H9 (cell line): ENCODE measurements around the gene GRID1. TPM values are rescaled to one million over a fixed set of nuclear protein-coding genes. Genes with fewer than 3 reads are reported as not detected.

Experiments used
- DNase-seq: peaks from one replicate; pipeline ENCODE4 v3.0.0-alpha.2; 2017
- H2AFZ ChIP-seq: one replicate; pipeline ENCODE4 v1.6.1; 2013; ENCODE audit warnings: mild to moderate bottlenecking, low read length, control low read depth, moderate library complexity
- H2AK5ac ChIP-seq: 2 replicates; pipeline ENCODE4 v1.6.1; 2013; ENCODE audit warnings: low read length, control low read depth, mixed read lengths; ENCODE audit not compliant: insufficient read length
- H2BK120ac ChIP-seq: one replicate; pipeline ENCODE4 v1.6.1; 2013; ENCODE audit warnings: low read depth, mild to moderate bottlenecking, low read length, control low read depth, inconsistent platforms; ENCODE audit not compliant: poor library complexity, severe bottlenecking
- H2BK12ac ChIP-seq: 2 replicates; pipeline ENCODE4 v1.6.1; 2013; ENCODE audit warnings: low read length, control low read depth, mixed read lengths, low read depth; ENCODE audit not compliant: insufficient read length
- H2BK15ac ChIP-seq: 2 replicates; pipeline ENCODE4 v1.6.1; 2013; ENCODE audit warnings: low read depth, low read length, control low read depth
- H2BK20ac ChIP-seq: one replicate; pipeline ENCODE4 v1.6.1; 2013; ENCODE audit warnings: low read depth, mild to moderate bottlenecking, low read length, control low read depth, inconsistent platforms; ENCODE audit not compliant: poor library complexity, severe bottlenecking
- H2BK5ac ChIP-seq: 2 replicates; pipeline ENCODE4 v1.6.1; 2013; ENCODE audit warnings: low read length, control low read depth, mixed read lengths; ENCODE audit not compliant: insufficient read length
- H3K14ac ChIP-seq: 2 replicates; pipeline ENCODE4 v1.6.1; 2013; ENCODE audit warnings: low read length, control low read depth; ENCODE audit not compliant: insufficient read depth
- H3K18ac ChIP-seq: 2 replicates; pipeline ENCODE4 v1.6.1; 2013; ENCODE audit warnings: low read depth, mild to moderate bottlenecking, mixed read lengths, low read length, control low read depth; ENCODE audit not compliant: insufficient read length
- H3K23ac ChIP-seq: 2 replicates; pipeline ENCODE4 v1.6.1; 2013; ENCODE audit warnings: low read length, control low read depth, mixed read lengths, low read depth; ENCODE audit not compliant: insufficient read length
- H3K23me2 ChIP-seq: 2 replicates; pipeline ENCODE4 v1.6.1; 2013; ENCODE audit warnings: low read depth, mild to moderate bottlenecking, mixed read lengths, low read length, control low read depth; ENCODE audit not compliant: insufficient read length, poor library complexity, severe bottlenecking
- H3K27ac ChIP-seq: 2 replicates; pipeline ENCODE4 v1.5.1; 2013; ENCODE audit warnings: low read length, control low read depth, mixed read lengths, low read depth; ENCODE audit not compliant: insufficient read length
- H3K27me3 ChIP-seq: 2 replicates; pipeline ENCODE4 v1.6.1; 2013; ENCODE audit warnings: low read length, control low read depth, inconsistent platforms; ENCODE audit not compliant: insufficient read depth
- H3K4ac ChIP-seq: 2 replicates; pipeline ENCODE4 v1.6.1; 2013; ENCODE audit warnings: low read depth, mild to moderate bottlenecking, control low read depth, inconsistent platforms, low read length, moderate library complexity
- H3K4me1 ChIP-seq: 2 replicates; pipeline ENCODE4 v1.6.1; 2013; ENCODE audit warnings: low read length, control low read depth, inconsistent platforms; ENCODE audit not compliant: insufficient read depth
- H3K4me2 ChIP-seq: 2 replicates; pipeline ENCODE4 v1.6.1; 2013; ENCODE audit warnings: low read length, control low read depth, mixed read lengths; ENCODE audit not compliant: insufficient read length, insufficient read depth
- H3K56ac ChIP-seq: 2 replicates; pipeline ENCODE4 v1.6.1; 2013; ENCODE audit warnings: low read depth, mild to moderate bottlenecking, mixed read lengths, low read length, control low read depth; ENCODE audit not compliant: insufficient read length
- H3K79me1 ChIP-seq: 2 replicates; pipeline ENCODE4 v1.6.1; 2013; ENCODE audit warnings: low read depth, mild to moderate bottlenecking, moderate library complexity, low read length, control low read depth, inconsistent platforms; ENCODE audit not compliant: insufficient read depth, poor library complexity, severe bottlenecking
- H3K79me2 ChIP-seq: 2 replicates; pipeline ENCODE4 v1.6.1; 2013; ENCODE audit warnings: low read length, control low read depth, inconsistent platforms; ENCODE audit not compliant: insufficient read depth
- H3K9ac ChIP-seq: 2 replicates; pipeline ENCODE4 v1.6.1; 2013; ENCODE audit warnings: low read length, control low read depth, mixed read lengths; ENCODE audit not compliant: insufficient read length; ENCODE audit errors: extremely low read depth
- H3K9me3 ChIP-seq: one replicate; pipeline ENCODE4 v1.6.1; 2013; ENCODE audit warnings: low read depth, low read length, inconsistent platforms; ENCODE audit not compliant: control insufficient read depth
- H3T11ph ChIP-seq: one replicate; pipeline ENCODE4 v1.6.1; 2013; ENCODE audit warnings: mild to moderate bottlenecking, low read length, control low read depth, inconsistent platforms
- H4K20me1 ChIP-seq: one replicate; pipeline ENCODE4 v1.6.1; 2013; ENCODE audit not compliant: control insufficient read depth, insufficient read length, insufficient read depth
- H4K5ac ChIP-seq: 2 replicates; pipeline ENCODE4 v1.6.1; 2013; ENCODE audit warnings: low read depth, mild to moderate bottlenecking, mixed read lengths, low read length, control low read depth; ENCODE audit not compliant: insufficient read length
- H4K8ac ChIP-seq: replicated peaks from 2 replicates; pipeline ENCODE4 v1.6.1; 2013; ENCODE audit warnings: low read length, control low read depth, mixed read lengths, low read depth; ENCODE audit not compliant: insufficient read length
- H4K91ac ChIP-seq: 2 replicates; pipeline ENCODE4 v1.6.1; 2013; ENCODE audit warnings: low read depth, mild to moderate bottlenecking, moderate library complexity, mixed read lengths, low read length, control low read depth; ENCODE audit not compliant: insufficient read length
- H3K27ac Mint-ChIP-seq, 3 experiments: 2 replicates in 2 of 3; 3 replicates in 1 of 3; pipeline ENCODE4 v1.8.0; 2020 to 2021; ENCODE audit warnings: mixed read lengths in 3 of 3, mild to moderate bottlenecking in 1 of 3, moderate library complexity in 1 of 3
- H3K27me3 Mint-ChIP-seq: 2 replicates; pipeline ENCODE4 v1.8.0; 2021; ENCODE audit warnings: low read depth, mild to moderate bottlenecking, moderate library complexity, mixed read lengths
- H3K36me3 Mint-ChIP-seq, 3 experiments: 2 replicates in 2 of 3; 3 replicates in 1 of 3; pipeline ENCODE4 v1.8.0; 2020 to 2021; ENCODE audit warnings: low read depth in 3 of 3, mixed read lengths in 3 of 3; ENCODE audit not compliant: insufficient read depth in 1 of 3
- H3K4me1 Mint-ChIP-seq, 2 experiments: 2 replicates each; pipeline ENCODE4 v1.8.0; 2020; ENCODE audit warnings: mixed read lengths in 2 of 2
- H3K4me3 Mint-ChIP-seq, 2 experiments: 2 replicates in 1 of 2; 3 replicates in 1 of 2; pipeline ENCODE4 v1.8.0; 2020 to 2021; ENCODE audit warnings: mild to moderate bottlenecking in 2 of 2, mixed read lengths in 2 of 2, moderate library complexity in 1 of 2
- H3K9me3 Mint-ChIP-seq, 2 experiments: 2 replicates in 1 of 2; 3 replicates in 1 of 2; pipeline ENCODE4 v1.8.0; 2020; ENCODE audit warnings: mild to moderate bottlenecking in 2 of 2, mixed read lengths in 2 of 2, moderate library complexity in 1 of 2
- WGBS: extraction: QIAGEN DNeasy Blood & Tissue Kit; methylation state at CpG from one replicate; pipeline ENCODE4 v1.1.7; 2013; ENCODE audit warnings: missing lambda C conversion rate, low lambda C conversion rate, mixed read lengths; ENCODE audit not compliant: insufficient read length; ENCODE audit errors: extremely low coverage; 5-methylcytosine and 5-hydroxymethylcytosine counted together
- total RNA-seq: library from RNA; stranded (reverse); gene quantifications from 2 replicates; pipeline ENCODE4 v1.2.1, GENCODE V29; 2021
- TF ChIP-seq, protein P1 (sequence below): fragments of 200-600 bp; sonication (generic); conservative IDR thresholded peaks from 3 replicates; pipeline ENCODE4 v1.8.0; 2021; ENCODE audit warnings: antibody characterized with exemption, mild to moderate bottlenecking

GRID1 gene
- total RNA-seq, 1 experiment from 2014 or later: 0.35 TPM

DNA sequence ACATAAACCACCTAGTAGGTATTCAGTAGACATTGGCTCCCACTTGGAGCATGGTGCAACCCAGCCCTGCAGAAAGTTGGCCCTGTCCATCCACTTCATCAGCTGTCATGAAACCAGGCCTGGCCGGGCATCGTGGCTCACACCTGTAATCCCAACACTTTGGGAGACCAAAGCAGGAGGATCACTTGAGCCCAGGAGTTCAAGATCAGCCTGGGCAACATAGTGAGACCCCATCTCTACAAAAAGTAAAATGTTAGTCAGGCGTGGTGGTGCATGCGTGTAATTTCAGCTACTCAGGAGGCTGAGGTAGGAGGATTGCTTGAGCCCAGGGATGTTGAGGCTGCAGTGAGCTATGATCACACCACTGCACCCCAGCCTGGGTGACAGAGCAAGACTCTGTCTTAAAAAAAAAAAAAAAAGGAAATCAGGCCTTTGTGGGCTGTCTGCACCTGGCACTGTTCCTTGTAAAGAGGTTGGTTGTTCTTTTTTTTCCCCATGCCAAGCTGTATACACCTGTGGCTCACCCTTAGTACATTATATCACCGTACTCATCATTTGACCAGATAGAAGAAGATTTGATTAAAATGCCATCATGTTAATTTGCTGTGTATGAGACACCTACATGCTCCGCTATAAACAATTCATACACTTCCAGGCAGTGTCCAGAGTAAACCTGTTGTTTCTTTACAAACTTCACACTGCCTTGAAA lies 45.4 kb upstream of the GRID1 start:
- Mint-ChIP-seq H3K4me1 (peaks cover 4 to 7% of the 10 kb centered on the region in 2 experiments), H3K4me3 (no peak overlapping the region), H3K27ac (no peak overlapping the region), H3K27me3 (no peaks in the 10 kb centered on the region; the same call in 1 of the 2 replicates), H3K36me3 (no peaks in the 10 kb centered on the region), H3K9me3 (peaks cover 0 to 2% of the 10 kb centered on the region in 2 experiments; a peak in 2 of 5 replicates)
- DNase-seq: no peak
- Histone ChIP-seq H3T11ph (no peak overlapping the region), H3K9ac (no peak overlapping the region), H3K4ac (no peak overlapping the region), H2BK12ac (no peak overlapping the region), H3K9me3 (no peaks in the 10 kb centered on the region), H3K14ac (no peak overlapping the region), H4K91ac (no peak overlapping the region), H2AFZ (no peak overlapping the region), H4K20me1 (no peaks in the 10 kb centered on the region), H3K27me3 (no peaks in the 10 kb centered on the region), H2BK5ac (no peak overlapping the region), H3K23me2 (no peaks in the 10 kb centered on the region), H3K4me1 (no peaks in the 10 kb centered on the region), H3K23ac (no peak overlapping the region), H3K56ac (no peak overlapping the region), H3K79me2 (no peaks in the 10 kb centered on the region), H3K4me2 (no peak overlapping the region), H3K18ac (no peak overlapping the region), H2BK20ac (no peak overlapping the region), H3K27ac (no peak overlapping the region), H2BK120ac (no peak overlapping the region), H4K8ac (no peak overlapping the region), H2BK15ac (no peak overlapping the region), H2AK5ac (no peak overlapping the region), H3K79me1 (no peaks in the 10 kb centered on the region), H4K5ac (no peak overlapping the region)
- no CpG with 5 or more reads among the region's 6 CpGs for WGBS
- TF ChIP-seq, protein P1, sequence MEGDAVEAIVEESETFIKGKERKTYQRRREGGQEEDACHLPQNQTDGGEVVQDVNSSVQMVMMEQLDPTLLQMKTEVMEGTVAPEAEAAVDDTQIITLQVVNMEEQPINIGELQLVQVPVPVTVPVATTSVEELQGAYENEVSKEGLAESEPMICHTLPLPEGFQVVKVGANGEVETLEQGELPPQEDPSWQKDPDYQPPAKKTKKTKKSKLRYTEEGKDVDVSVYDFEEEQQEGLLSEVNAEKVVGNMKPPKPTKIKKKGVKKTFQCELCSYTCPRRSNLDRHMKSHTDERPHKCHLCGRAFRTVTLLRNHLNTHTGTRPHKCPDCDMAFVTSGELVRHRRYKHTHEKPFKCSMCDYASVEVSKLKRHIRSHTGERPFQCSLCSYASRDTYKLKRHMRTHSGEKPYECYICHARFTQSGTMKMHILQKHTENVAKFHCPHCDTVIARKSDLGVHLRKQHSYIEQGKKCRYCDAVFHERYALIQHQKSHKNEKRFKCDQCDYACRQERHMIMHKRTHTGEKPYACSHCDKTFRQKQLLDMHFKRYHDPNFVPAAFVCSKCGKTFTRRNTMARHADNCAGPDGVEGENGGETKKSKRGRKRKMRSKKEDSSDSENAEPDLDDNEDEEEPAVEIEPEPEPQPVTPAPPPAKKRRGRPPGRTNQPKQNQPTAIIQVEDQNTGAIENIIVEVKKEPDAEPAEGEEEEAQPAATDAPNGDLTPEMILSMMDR: no peak
